PC-9 (cell line): ENCODE measurements around the gene VAPB. TPM values are rescaled to one million over a fixed set of nuclear protein-coding genes. Genes with fewer than 3 reads are reported as not detected.
A peak's percentile ranks its signal among the peaks of the same experiment; 100 is the strongest.

ENCODE experiments used
- Bru-seq: library from RNA; stranded (reverse); fragments of 400-500 nt; gene quantifications from one replicate; lab custom pipeline; 2021; lab: Mats Ljungman, UMichigan
- BruChase-seq, 2 experiments: library from RNA; stranded (reverse); fragments of 400-500 nt; gene quantifications; one replicate each; lab custom pipeline; 2021; lab: Mats Ljungman, UMichigan
- BruUV-seq: library from RNA; stranded (reverse); fragments of 400-500 nt; replicated peaks from 2 replicates; lab custom pipeline; 2021; lab: Mats Ljungman, UMichigan
- CTCF ChIA-PET: fragments of 300-600 bp; sonication (Branson Sonifier 250); formaldehyde crosslinking; loops from one replicate; lab custom pipeline; 2022; ENCODE audit warnings: antibody characterized with exemption; lab: Charles Lee
- POLR2A ChIA-PET: fragments of 300-600 bp; sonication (Branson Sonifier 250); formaldehyde crosslinking; loops from one replicate; lab custom pipeline; 2022; ENCODE audit warnings: antibody characterized with exemption; ENCODE audit not compliant: unreplicated experiment; lab: Charles Lee
- DNase-seq, 2 experiments: peaks; one replicate each; pipeline versions ENCODE4 v3.0.0 to v3.0.0-alpha.2; 2015 to 2022; ENCODE audit warnings: mixed read lengths in 1 of 2
- H2AFZ ChIP-seq: fragments of 200-600 bp; sonication (generic); 2 replicates; pipeline ENCODE4 v1.8.1; 2017; ENCODE audit warnings: antibody characterized with exemption
- H3F3A ChIP-seq: fragments of 200-600 bp; sonication (generic); 2 replicates; pipeline ENCODE4 v1.8.1; 2017; ENCODE audit warnings: antibody characterized with exemption, mild to moderate bottlenecking, low read depth; ENCODE audit not compliant: insufficient read depth
- H3K27ac ChIP-seq: fragments of 200-600 bp; sonication (generic); 2 replicates; pipeline ENCODE4 v1.6.1; 2016; ENCODE audit warnings: mixed run types
- H3K27me3 ChIP-seq: fragments of 200-600 bp; sonication (generic); 2 replicates; pipeline ENCODE4 v1.6.1; 2016; ENCODE audit warnings: low read depth, mixed run types; ENCODE audit not compliant: insufficient read depth
- H3K36me3 ChIP-seq: fragments of 200-600 bp; sonication (generic); 2 replicates; pipeline ENCODE4 v1.6.1; 2016; ENCODE audit warnings: low read depth, mixed run types
- H3K4me1 ChIP-seq: fragments of 200-600 bp; sonication (generic); replicated peaks from 2 replicates; pipeline ENCODE4 v1.6.1; 2016; ENCODE audit warnings: mixed run types; ENCODE audit not compliant: insufficient read depth
- H3K4me2 ChIP-seq: fragments of 200-600 bp; sonication (generic); 2 replicates; pipeline ENCODE4 v1.6.1; 2017; ENCODE audit warnings: mixed run types
- H3K4me3 ChIP-seq: fragments of 200-600 bp; sonication (generic); 2 replicates; pipeline ENCODE4 v1.6.1; 2016; ENCODE audit warnings: mixed run types
- H3K79me2 ChIP-seq: fragments of 200-600 bp; sonication (generic); 2 replicates; pipeline ENCODE4 v1.6.1; 2017; ENCODE audit warnings: low read depth, mixed run types
- H3K9me2 ChIP-seq: fragments of 200-600 bp; sonication (generic); 2 replicates; pipeline ENCODE4 v1.8.1; 2017; ENCODE audit warnings: mild to moderate bottlenecking; ENCODE audit not compliant: insufficient read depth
- H3K9me3 ChIP-seq: fragments of 200-600 bp; sonication (generic); 2 replicates; pipeline ENCODE4 v1.8.1; 2016; ENCODE audit warnings: low read depth; ENCODE audit not compliant: insufficient read depth
- H4K20me1 ChIP-seq: fragments of 200-600 bp; sonication (generic); 2 replicates; pipeline ENCODE4 v1.8.1; 2017; ENCODE audit not compliant: insufficient read depth
- EZH2 ChIP-seq: fragments of 200-600 bp; sonication (generic); IDR thresholded peaks from 2 replicates; pipeline ENCODE4 v1.8.0; 2017; ENCODE audit warnings: antibody characterized with exemption, low read depth
- intact Hi-C: fragments of 100-400 bp; cut with micrococcal nuclease; formaldehyde crosslinking; loops from one replicate; pipeline ENCODE4 v1.10.0; 2022; ENCODE audit not compliant: unreplicated experiment
- long read RNA-seq: library from polyadenylated mRNA; stranded (forward); transcript quantifications from one replicate; pipeline ENCODE4 v2.0.0, GENCODE V29; 2022
- total RNA-seq: library from RNA; stranded (reverse); gene quantifications from 2 replicates; pipeline ENCODE4 v1.2.3, GENCODE V29; 2021
- TF ChIP-seq, protein P1 (sequence below): fragments of 200-600 bp; sonication (generic); conservative IDR thresholded peaks from 2 replicates; pipeline ENCODE4 v1.6.1; 2017; ENCODE audit warnings: mixed run types, antibody characterized with exemption, mild to moderate bottlenecking, moderate library complexity

VAPB gene, protein sequence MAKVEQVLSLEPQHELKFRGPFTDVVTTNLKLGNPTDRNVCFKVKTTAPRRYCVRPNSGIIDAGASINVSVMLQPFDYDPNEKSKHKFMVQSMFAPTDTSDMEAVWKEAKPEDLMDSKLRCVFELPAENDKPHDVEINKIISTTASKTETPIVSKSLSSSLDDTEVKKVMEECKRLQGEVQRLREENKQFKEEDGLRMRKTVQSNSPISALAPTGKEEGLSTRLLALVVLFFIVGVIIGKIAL
- 73.0 and 80.6 TPM in 2 replicates for total RNA-seq
- percentile 93 among the genes with signal in this experiment for Bru-seq, nascent RNA
- percentile 88 among the genes with signal in this experiment for BruChase-seq, experiment 1, labeled RNA remaining after a 2-hour chase
- percentile 87 among the genes with signal in this experiment for BruChase-seq, experiment 2, labeled RNA remaining after a 6-hour chase
- long read RNA-seq, full-length matches to known transcripts = 115 of 132 reads
- long read RNA-seq, partial matches to known transcripts = 3 of 132 reads
- long read RNA-seq, other reads (novel, unspliced or antisense) = 14 of 132 reads

DNA sequence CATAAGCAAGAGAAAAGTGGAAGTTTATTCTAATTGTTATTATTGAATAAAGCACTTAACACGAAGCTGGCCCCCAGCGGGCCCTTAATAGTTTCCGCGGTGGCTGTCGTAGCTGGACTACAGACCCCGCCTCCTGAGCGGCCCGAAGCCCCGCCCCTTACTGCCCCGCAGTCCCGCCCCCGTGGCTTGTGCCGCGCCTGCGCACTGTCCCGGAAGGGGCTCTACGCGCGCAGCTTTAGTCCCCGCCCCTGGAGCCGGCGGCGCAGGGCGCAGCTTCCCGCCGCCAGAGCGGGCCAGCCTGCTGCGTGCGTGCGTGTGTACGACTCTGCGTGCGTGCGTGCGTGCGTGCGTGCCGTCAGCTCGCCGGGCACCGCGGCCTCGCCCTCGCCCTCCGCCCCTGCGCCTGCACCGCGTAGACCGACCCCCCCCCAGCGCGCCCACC lies at the start of gene VAPB:
Gene VAPB, plus strand, starts transcription at position 348 of the 442 bp plus-strand sequence. CDS start 231 bp downstream, outside the sequence.
- H3K27ac ChIP-seq = peak within 1 kb of the TSS; percentile 67
- peaks cover 20% of the 10 kb centered on the region for H4K20me1 ChIP-seq
- intact Hi-C loops = loop anchor here (1.0 kb wide), 1 partner anchor 80 kb away; the partner anchor contains the start of gene RAB22A
- H3F3A ChIP-seq = 0 out of 2 replicates have a peak, but pooled peaks cover 3% of the 10 kb centered on the region
- no peaks in the 10 kb centered on the region for H3K9me3 ChIP-seq
- TF ChIP-seq EZH2 = no peak
- TF ChIP-seq, protein P1, sequence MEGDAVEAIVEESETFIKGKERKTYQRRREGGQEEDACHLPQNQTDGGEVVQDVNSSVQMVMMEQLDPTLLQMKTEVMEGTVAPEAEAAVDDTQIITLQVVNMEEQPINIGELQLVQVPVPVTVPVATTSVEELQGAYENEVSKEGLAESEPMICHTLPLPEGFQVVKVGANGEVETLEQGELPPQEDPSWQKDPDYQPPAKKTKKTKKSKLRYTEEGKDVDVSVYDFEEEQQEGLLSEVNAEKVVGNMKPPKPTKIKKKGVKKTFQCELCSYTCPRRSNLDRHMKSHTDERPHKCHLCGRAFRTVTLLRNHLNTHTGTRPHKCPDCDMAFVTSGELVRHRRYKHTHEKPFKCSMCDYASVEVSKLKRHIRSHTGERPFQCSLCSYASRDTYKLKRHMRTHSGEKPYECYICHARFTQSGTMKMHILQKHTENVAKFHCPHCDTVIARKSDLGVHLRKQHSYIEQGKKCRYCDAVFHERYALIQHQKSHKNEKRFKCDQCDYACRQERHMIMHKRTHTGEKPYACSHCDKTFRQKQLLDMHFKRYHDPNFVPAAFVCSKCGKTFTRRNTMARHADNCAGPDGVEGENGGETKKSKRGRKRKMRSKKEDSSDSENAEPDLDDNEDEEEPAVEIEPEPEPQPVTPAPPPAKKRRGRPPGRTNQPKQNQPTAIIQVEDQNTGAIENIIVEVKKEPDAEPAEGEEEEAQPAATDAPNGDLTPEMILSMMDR = no peak
- H3K4me3 ChIP-seq = peak within 1 kb of the TSS; percentile 61
- peak; percentile 85 to 98 for DNase-seq
- ChIA-PET POLR2A (interaction anchor here (0.5 to 1.2 kb wide), 16 partner anchors 12 to 370 kb away, joined by 3 to 31 read pairs (median 4); partner anchors contain the start of gene STX16), CTCF (interaction anchor here (0.6 to 0.7 kb wide), 1 partner anchor 119 kb away, joined by 4 to 9 read pairs; no protein-coding TSS in a partner anchor)
- BruUV-seq = no TSS peak
- H3K36me3 ChIP-seq = peaks cover 23% of the 10 kb centered on the region
- peak within 1 kb of the TSS; percentile 85 for H3K4me2 ChIP-seq
- no peaks in the 10 kb centered on the region for H3K9me2 ChIP-seq
- peaks cover 48% of the 10 kb centered on the region for H3K79me2 ChIP-seq
- no peaks in the 10 kb centered on the region for H3K27me3 ChIP-seq
- peaks cover 18% of the 10 kb centered on the region for H3K4me1 ChIP-seq
- peak within 1 kb of the TSS; percentile 99 for H2AFZ ChIP-seq

DNA sequence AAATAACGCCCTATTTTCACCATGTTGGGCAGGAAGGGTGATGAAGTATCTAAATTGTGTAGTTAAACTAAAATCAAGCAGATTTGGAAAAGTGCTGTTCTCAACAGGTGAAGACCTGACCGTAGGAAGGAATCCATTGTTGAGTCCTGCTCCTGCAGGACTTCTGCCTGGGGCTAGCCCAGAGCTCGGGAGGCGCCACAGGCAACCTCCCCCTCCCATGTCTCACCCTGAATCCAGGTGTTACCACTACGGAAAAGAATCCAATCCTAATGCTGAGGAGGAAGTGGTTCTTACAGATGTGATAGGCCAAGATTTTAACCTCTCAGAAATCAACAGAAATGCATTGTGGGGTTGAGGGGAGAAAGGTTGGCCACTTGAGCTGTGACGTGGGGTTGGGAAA lies 49.3 kb upstream of the VAPB start:
- no peaks in the 10 kb centered on the region for H3K9me2 ChIP-seq
- intact Hi-C loops = no loop called here
- H3K4me2 ChIP-seq = no peak overlapping the region
- TF ChIP-seq EZH2 = no peak
- TF ChIP-seq, protein P1 = no peak
- no peak overlapping the region for H3K27ac ChIP-seq
- H3K9me3 ChIP-seq = no peaks in the 10 kb centered on the region
- POLR2A ChIA-PET = no interaction called here
- CTCF ChIA-PET = no interaction called here
- peaks cover 78% of the 10 kb centered on the region for H3K79me2 ChIP-seq
- DNase-seq = no peak
- no TSS peak for BruUV-seq
- H3K36me3 ChIP-seq = peaks cover 17% of the 10 kb centered on the region
- H3F3A ChIP-seq = peaks cover 34% of the 10 kb centered on the region
- H3K4me1 ChIP-seq = peaks cover 48% of the 10 kb centered on the region
- no peak overlapping the region for H3K4me3 ChIP-seq
- no peaks in the 10 kb centered on the region for H3K27me3 ChIP-seq
- H4K20me1 ChIP-seq = no peaks in the 10 kb centered on the region; the same call in 1 of the 2 replicates
- H2AFZ ChIP-seq = no peak overlapping the region

DNA sequence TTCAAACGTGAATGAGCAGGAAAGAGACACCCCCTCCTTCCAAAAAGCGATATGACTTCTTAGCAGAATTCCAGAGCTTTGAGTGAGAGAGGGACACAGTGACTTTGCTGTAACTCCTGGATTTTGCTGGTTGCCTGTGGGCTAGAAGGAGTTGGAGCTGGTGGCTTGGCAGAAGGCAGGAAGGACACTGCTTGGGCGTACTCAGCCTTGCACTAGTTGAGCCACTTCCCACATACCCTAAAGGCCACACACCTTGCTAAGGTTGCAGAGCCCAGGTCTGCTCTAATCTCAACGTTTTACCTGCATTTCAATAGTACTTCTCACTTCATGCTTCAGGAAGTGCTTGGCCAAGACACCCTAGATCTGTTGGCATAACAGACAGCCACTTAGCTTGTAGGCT lies 48.9 kb upstream of the VAPB start:
- no peak overlapping the region for H2AFZ ChIP-seq
- H3K27ac ChIP-seq = peak overlapping the region; percentile 71
- H4K20me1 ChIP-seq = no peaks in the 10 kb centered on the region; the same call in 1 of the 2 replicates
- CTCF ChIA-PET = no interaction called here
- H3K79me2 ChIP-seq = peaks cover 78% of the 10 kb centered on the region
- peaks cover 48% of the 10 kb centered on the region for H3K4me1 ChIP-seq
- no TSS peak for BruUV-seq
- no peaks in the 10 kb centered on the region for H3K9me2 ChIP-seq
- peaks cover 34% of the 10 kb centered on the region for H3F3A ChIP-seq
- no peaks in the 10 kb centered on the region for H3K9me3 ChIP-seq
- H3K36me3 ChIP-seq = peaks cover 21% of the 10 kb centered on the region
- H3K4me2 ChIP-seq = peak overlapping the region; percentile 46; the same call in 1 of the 2 replicates
- no peaks in the 10 kb centered on the region for H3K27me3 ChIP-seq
- TF ChIP-seq EZH2 = no peak
- TF ChIP-seq, protein P1 = no peak
- intact Hi-C loops = no loop called here
- H3K4me3 ChIP-seq = no peak overlapping the region
- DNase-seq = no peak
- POLR2A ChIA-PET = no interaction called here
